GM12878 (cell line): Measurements from ENCODE around the gene JTB. TPM values are rescaled to one million over a fixed set of nuclear protein-coding genes. Genes with fewer than 3 reads are reported as not detected.

Experiments used
- ATAC-seq: fragments of 200-7000 bp; cut with Tn5 transposase; 3 replicates; pipeline ENCODE4 v1.9.1; 2020; ENCODE audit warnings: mild to moderate bottlenecking, moderate library complexity
- BruUV-seq: library from RNA; stranded (reverse); fragments of 400-500 nt; replicated peaks from 2 replicates; lab custom pipeline; 2021; lab: Mats Ljungman, UMichigan
- CTCF ChIA-PET: fragments of 300-600 bp; sonication (Branson Sonifier 250); formaldehyde crosslinking; extraction: SDS; loops from one replicate; lab custom pipeline; 2021; ENCODE audit warnings: inconsistent platforms; lab: Yijun Ruan, JAX
- POLR2A ChIA-PET: fragments of 350-600 bp; formaldehyde crosslinking; extraction: SDS; loops from one replicate; lab custom pipeline; 2021; ENCODE audit warnings: inconsistent platforms; lab: Charles Lee
- RAD21 ChIA-PET: fragments of 300-600 bp; sonication (Branson Sonifier 250); formaldehyde crosslinking; loops from one replicate; lab custom pipeline; 2023; ENCODE audit warnings: antibody characterized with exemption; ENCODE audit not compliant: unreplicated experiment; lab: Charles Lee
- SMC1A ChIA-PET: fragments of 300-600 bp; sonication (Branson Sonifier 250); formaldehyde crosslinking; loops from one replicate; lab custom pipeline; 2023; ENCODE audit not compliant: unreplicated experiment, uncharacterized antibody; lab: Charles Lee
- DNase-seq: peaks from one replicate; pipeline ENCODE4 v3.0.0-alpha.2; 2011; ENCODE audit warnings: low read depth, low spot score
- FAIRE-seq: peaks from 3 replicates; lab custom pipeline; 2011; peaks lifted over from hg19 to GRCh38; lab: Jason Lieb, UNC
- H2AFZ ChIP-seq: 2 replicates; pipeline ENCODE4 v1.6.0; 2011; ENCODE audit warnings: low read depth, low read length, control low read depth; ENCODE audit not compliant: control insufficient read depth
- H3K27ac ChIP-seq: 2 replicates; pipeline ENCODE4 v1.5.1; 2011; ENCODE audit warnings: control low read depth; ENCODE audit not compliant: control insufficient read depth, insufficient read depth
- H3K27me3 ChIP-seq, 2 experiments: replicated peaks in 1 of 2; 2 replicates each; pipeline versions ENCODE4 v1.6.0 to v1.6.1; 2011; ENCODE audit warnings: low read length in 1 of 2; ENCODE audit not compliant: control insufficient read depth in 2 of 2, insufficient read depth in 2 of 2
- H3K36me3 ChIP-seq, 2 experiments: 2 replicates each; pipeline ENCODE4 v1.5.1; 2011; ENCODE audit warnings: low read length in 1 of 2; ENCODE audit not compliant: control insufficient read depth in 2 of 2, insufficient read depth in 2 of 2
- H3K4me1 ChIP-seq: 2 replicates; pipeline ENCODE4 v1.6.1; 2011; ENCODE audit warnings: mild to moderate bottlenecking, low read length, moderate library complexity, mixed read lengths; ENCODE audit not compliant: control insufficient read depth, insufficient read depth
- H3K4me2 ChIP-seq: 2 replicates; pipeline ENCODE4 v1.6.0; 2011; ENCODE audit warnings: control low read depth; ENCODE audit not compliant: control insufficient read depth, insufficient read depth
- H3K4me3 ChIP-seq: fragments of 200-600 bp; sonication (generic); 2 replicates; pipeline ENCODE4 v1.5.1; 2016
- H3K79me2 ChIP-seq: 2 replicates; pipeline ENCODE4 v1.6.0; 2011; ENCODE audit warnings: low read length; ENCODE audit not compliant: control insufficient read depth, insufficient read depth
- H3K9ac ChIP-seq: 2 replicates; pipeline ENCODE4 v1.8.0; 2011; ENCODE audit warnings: low read length, control low read depth, mixed read lengths; ENCODE audit not compliant: control insufficient read depth, insufficient read depth
- H3K9me3 ChIP-seq: replicated peaks from 3 replicates; pipeline ENCODE4 v1.5.1; 2011; ENCODE audit warnings: mild to moderate bottlenecking, low read length; ENCODE audit not compliant: control insufficient read depth, insufficient read depth
- H4K20me1 ChIP-seq: 2 replicates; pipeline ENCODE4 v1.6.0; 2011; ENCODE audit not compliant: control insufficient read depth, insufficient read depth
- BRCA1 ChIP-seq: IDR thresholded peaks from 2 replicates; pipeline ENCODE4 v1.6.1; 2011; ENCODE audit warnings: low read depth, low read length, improper control_type of control experiment
- CBX3 ChIP-seq: fragments of 200-600 bp; sonication (generic); IDR thresholded peaks from 2 replicates; pipeline ENCODE4 v1.6.1; 2016; ENCODE audit warnings: low read depth, borderline replicate concordance
- HDAC6 ChIP-seq: fragments of 200-600 bp; sonication (generic); IDR thresholded peaks from one replicate; pipeline ENCODE4 v1.8.0; 2017; ENCODE audit warnings: antibody characterized with exemption; ENCODE audit not compliant: unreplicated experiment
- JUNB ChIP-seq: IDR thresholded peaks from 2 replicates; pipeline ENCODE4 v1.6.1; 2016; ENCODE audit warnings: antibody characterized with exemption, mild to moderate bottlenecking
- MEF2B ChIP-seq: fragments of 450-650 bp; IDR thresholded peaks from 2 replicates; pipeline ENCODE4 v1.6.1; 2018; ENCODE audit warnings: mild to moderate bottlenecking, moderate library complexity; ENCODE audit not compliant: partially characterized antibody, poor library complexity, severe bottlenecking
- WGBS: methylation state at CpG from one replicate; pipeline ENCODE4 v1.1.6; 2016; ENCODE audit warnings: low lambda C conversion rate; ENCODE audit not compliant: insufficient replicate concordance, insufficient coverage; ENCODE audit errors: missing lambda C conversion rate; 5-methylcytosine and 5-hydroxymethylcytosine counted together
- in situ Hi-C: fragments of 300-500 bp; cut with MboI; formaldehyde crosslinking; loops from 9 replicates; pipeline ENCODE4 v1.14.3; 2018; ENCODE audit warnings: mixed read lengths
- intact Hi-C: fragments of 100-400 bp; cut with micrococcal nuclease; formaldehyde crosslinking; loops from one replicate; pipeline ENCODE4 v1.14.2; 2022; ENCODE audit not compliant: unreplicated experiment
- polyA plus RNA-seq, 11 experiments: library from polyadenylated mRNA; depleted of rRNA in 4 of 11; unstranded in 6 of 11; stranded (reverse) in 5 of 11; fragments of >200 nt; fragmentation: Nextera tagmentation in 4 of 11; fragmentation: Illumina TruSeq in 1 of 11; extraction: Ambion mirVana in 4 of 11; extraction: Trizol in 1 of 11; gene quantifications; 1 replicate in 1 of 11; 2 replicates in 10 of 11; pipeline versions ENCODE4 v1.2.1 to v1.2.3, GENCODE V29; 2011 to 2016; ENCODE audit warnings: inconsistent platforms in 2 of 11, missing spikeins in 2 of 11, low read depth in 1 of 11
- total RNA-seq, 4 experiments: library from RNA; depleted of rRNA in 3 of 4; stranded (reverse); fragments of >200 nt in 3 of 4; fragmentation: Illumina TruSeq in 1 of 4; extraction: Trizol in 1 of 4; gene quantifications; 2 replicates each; pipeline versions ENCODE4 v1.2.1 to v1.2.3, GENCODE V29; 2013 to 2021
- TF ChIP-seq, protein P1 (sequence below): fragments of 450-650 bp; IDR thresholded peaks from 2 replicates; pipeline ENCODE4 v1.6.1; 2014; ENCODE audit warnings: mild to moderate bottlenecking
- TF ChIP-seq, protein P2 (sequence below): IDR thresholded peaks from 2 replicates; pipeline ENCODE4 v1.6.1; 2012; ENCODE audit warnings: low read length, inconsistent platforms
- TF ChIP-seq, protein P3 (sequence below): fragments of 450-650 bp; IDR thresholded peaks from 2 replicates; pipeline ENCODE4 v1.6.1; 2017; ENCODE audit warnings: mild to moderate bottlenecking, low read depth, inconsistent platforms; ENCODE audit not compliant: poor library complexity, severe bottlenecking
- TF ChIP-seq, protein P4 (sequence below): fragments of 150-350 bp; IDR thresholded peaks from 2 replicates; pipeline ENCODE4 v1.6.1; 2016; ENCODE audit warnings: low read depth, low read length
- TF ChIP-seq, protein P5 (sequence below): fragments of 450-650 bp; IDR thresholded peaks from 2 replicates; pipeline ENCODE4 v1.6.1; 2017; ENCODE audit warnings: borderline replicate concordance

Gene JTB
- total and polyA plus RNA-seq, 10 of the 15 experiments (the other 5 are each of a cell fraction or from before 2014, with no cell fraction given): 25.0 to 298 (median 155) TPM

DNA sequence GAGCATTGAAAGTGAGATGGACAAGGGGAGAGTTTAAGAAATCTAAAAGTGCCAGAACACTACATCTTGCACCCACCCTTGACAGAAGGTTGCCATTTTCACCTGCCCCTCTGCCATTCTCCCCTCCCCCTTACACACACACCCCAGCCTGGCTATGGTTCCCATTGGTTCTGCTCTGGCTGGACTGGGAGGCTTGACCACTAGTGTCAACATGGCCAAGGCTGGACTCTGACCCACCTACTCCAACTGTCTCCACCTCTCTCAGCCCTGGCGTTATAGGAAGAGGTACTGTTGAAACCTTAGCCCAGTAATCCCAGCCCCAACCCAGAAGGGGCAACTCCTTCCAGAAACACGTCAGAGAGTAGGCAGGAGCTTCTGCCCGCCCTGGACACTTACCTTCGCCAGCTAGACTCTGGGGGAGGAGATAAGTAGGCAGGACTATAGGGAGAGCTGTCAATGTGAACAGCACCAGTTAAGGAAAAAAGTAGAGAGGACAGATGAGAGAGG lies 23.6 kb downstream of the JTB start:
- CTCF ChIA-PET: interaction anchor here (1.1 to 5.0 kb wide), 4 partner anchors 8 to 156 kb away, joined by 3 to 27 read pairs (median 10); partner anchors contain the start of genes CREB3L4, DENND4B and RAB13
- Histone ChIP-seq H3K9me3 (no peaks in the 10 kb centered on the region), H3K36me3 (peaks cover 23 to 27% of the 10 kb centered on the region in 2 experiments; a peak in 3 of 4 replicates), H3K4me2 (peak overlapping the region; percentile 60; the same call in 1 of the 2 replicates), H3K79me2 (peaks cover 56% of the 10 kb centered on the region), H2AFZ (no peak overlapping the region), H3K9ac (peak overlapping the region; percentile 28), H3K4me3 (0 out of 2 replicates have a peak overlapping the region, but pooled peaks have one; percentile 20), H4K20me1 (peaks cover 12% of the 10 kb centered on the region; the same call in 1 of the 2 replicates)
- WGBS: 91% methylated on average over 4 of the region's 4 CpGs
- RAD21 ChIA-PET: no interaction called here
- FAIRE-seq: no peak
- SMC1A ChIA-PET: interaction anchor here (1.7 to 6.9 kb wide), 3 partner anchors 13 to 35 kb away, joined by 3 to 31 read pairs (median 8); partner anchors contain the start of genes CREB3L4 and JTB
- in situ Hi-C loops: no loop called here
- BruUV-seq: no TSS peak
- TF ChIP-seq, protein P1, sequence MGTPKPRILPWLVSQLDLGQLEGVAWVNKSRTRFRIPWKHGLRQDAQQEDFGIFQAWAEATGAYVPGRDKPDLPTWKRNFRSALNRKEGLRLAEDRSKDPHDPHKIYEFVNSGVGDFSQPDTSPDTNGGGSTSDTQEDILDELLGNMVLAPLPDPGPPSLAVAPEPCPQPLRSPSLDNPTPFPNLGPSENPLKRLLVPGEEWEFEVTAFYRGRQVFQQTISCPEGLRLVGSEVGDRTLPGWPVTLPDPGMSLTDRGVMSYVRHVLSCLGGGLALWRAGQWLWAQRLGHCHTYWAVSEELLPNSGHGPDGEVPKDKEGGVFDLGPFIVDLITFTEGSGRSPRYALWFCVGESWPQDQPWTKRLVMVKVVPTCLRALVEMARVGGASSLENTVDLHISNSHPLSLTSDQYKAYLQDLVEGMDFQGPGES: no peak
- no peak for TF ChIP-seq HDAC6
- TF ChIP-seq BRCA1: no peak
- TF ChIP-seq, protein P2, sequence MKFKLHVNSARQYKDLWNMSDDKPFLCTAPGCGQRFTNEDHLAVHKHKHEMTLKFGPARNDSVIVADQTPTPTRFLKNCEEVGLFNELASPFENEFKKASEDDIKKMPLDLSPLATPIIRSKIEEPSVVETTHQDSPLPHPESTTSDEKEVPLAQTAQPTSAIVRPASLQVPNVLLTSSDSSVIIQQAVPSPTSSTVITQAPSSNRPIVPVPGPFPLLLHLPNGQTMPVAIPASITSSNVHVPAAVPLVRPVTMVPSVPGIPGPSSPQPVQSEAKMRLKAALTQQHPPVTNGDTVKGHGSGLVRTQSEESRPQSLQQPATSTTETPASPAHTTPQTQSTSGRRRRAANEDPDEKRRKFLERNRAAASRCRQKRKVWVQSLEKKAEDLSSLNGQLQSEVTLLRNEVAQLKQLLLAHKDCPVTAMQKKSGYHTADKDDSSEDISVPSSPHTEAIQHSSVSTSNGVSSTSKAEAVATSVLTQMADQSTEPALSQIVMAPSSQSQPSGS: no peak
- no peak for TF ChIP-seq JUNB
- TF ChIP-seq CBX3: no peak
- TF ChIP-seq, protein P3, sequence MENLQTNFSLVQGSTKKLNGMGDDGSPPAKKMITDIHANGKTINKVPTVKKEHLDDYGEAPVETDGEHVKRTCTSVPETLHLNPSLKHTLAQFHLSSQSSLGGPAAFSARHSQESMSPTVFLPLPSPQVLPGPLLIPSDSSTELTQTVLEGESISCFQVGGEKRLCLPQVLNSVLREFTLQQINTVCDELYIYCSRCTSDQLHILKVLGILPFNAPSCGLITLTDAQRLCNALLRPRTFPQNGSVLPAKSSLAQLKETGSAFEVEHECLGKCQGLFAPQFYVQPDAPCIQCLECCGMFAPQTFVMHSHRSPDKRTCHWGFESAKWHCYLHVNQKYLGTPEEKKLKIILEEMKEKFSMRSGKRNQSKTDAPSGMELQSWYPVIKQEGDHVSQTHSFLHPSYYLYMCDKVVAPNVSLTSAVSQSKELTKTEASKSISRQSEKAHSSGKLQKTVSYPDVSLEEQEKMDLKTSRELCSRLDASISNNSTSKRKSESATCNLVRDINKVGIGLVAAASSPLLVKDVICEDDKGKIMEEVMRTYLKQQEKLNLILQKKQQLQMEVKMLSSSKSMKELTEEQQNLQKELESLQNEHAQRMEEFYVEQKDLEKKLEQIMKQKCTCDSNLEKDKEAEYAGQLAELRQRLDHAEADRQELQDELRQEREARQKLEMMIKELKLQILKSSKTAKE: no peak
- TF ChIP-seq MEF2B: no peak
- TF ChIP-seq, protein P4, sequence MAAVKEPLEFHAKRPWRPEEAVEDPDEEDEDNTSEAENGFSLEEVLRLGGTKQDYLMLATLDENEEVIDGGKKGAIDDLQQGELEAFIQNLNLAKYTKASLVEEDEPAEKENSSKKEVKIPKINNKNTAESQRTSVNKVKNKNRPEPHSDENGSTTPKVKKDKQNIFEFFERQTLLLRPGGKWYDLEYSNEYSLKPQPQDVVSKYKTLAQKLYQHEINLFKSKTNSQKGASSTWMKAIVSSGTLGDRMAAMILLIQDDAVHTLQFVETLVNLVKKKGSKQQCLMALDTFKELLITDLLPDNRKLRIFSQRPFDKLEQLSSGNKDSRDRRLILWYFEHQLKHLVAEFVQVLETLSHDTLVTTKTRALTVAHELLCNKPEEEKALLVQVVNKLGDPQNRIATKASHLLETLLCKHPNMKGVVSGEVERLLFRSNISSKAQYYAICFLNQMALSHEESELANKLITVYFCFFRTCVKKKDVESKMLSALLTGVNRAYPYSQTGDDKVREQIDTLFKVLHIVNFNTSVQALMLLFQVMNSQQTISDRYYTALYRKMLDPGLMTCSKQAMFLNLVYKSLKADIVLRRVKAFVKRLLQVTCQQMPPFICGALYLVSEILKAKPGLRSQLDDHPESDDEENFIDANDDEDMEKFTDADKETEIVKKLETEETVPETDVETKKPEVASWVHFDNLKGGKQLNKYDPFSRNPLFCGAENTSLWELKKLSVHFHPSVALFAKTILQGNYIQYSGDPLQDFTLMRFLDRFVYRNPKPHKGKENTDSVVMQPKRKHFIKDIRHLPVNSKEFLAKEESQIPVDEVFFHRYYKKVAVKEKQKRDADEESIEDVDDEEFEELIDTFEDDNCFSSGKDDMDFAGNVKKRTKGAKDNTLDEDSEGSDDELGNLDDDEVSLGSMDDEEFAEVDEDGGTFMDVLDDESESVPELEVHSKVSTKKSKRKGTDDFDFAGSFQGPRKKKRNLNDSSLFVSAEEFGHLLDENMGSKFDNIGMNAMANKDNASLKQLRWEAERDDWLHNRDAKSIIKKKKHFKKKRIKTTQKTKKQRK: no peak
- TF ChIP-seq, protein P5, sequence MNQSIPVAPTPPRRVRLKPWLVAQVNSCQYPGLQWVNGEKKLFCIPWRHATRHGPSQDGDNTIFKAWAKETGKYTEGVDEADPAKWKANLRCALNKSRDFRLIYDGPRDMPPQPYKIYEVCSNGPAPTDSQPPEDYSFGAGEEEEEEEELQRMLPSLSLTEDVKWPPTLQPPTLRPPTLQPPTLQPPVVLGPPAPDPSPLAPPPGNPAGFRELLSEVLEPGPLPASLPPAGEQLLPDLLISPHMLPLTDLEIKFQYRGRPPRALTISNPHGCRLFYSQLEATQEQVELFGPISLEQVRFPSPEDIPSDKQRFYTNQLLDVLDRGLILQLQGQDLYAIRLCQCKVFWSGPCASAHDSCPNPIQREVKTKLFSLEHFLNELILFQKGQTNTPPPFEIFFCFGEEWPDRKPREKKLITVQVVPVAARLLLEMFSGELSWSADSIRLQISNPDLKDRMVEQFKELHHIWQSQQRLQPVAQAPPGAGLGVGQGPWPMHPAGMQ: no peak
- TF ChIP-seq, all 136 proteins: peak for 0
- ATAC-seq: no peak
- peaks cover 12% of the 10 kb centered on the region for H3K4me1 ChIP-seq
- intact Hi-C loops: no loop called here
- H3K27me3 ChIP-seq: no peaks in the 10 kb centered on the region
- POLR2A ChIA-PET: interaction anchor here (1.1 to 5.5 kb wide), 4 partner anchors 8 to 13 kb away, joined by 3 to 38 read pairs (median 3); partner anchors contain the start of genes CREB3L4, DENND4B and SLC39A1
- H3K27ac ChIP-seq: no peak overlapping the region
- DNase-seq: no peak
